CD4-positive, alpha-beta T cell (primary cell): Measurements from ENCODE around the gene BRD3. TPM values are rescaled to one million over a fixed set of nuclear protein-coding genes. Genes with fewer than 3 reads are reported as not detected.

Experiments used
- ATAC-seq: fragments of 200-7000 bp; cut with Tn5 transposase; one replicate; pipeline ENCODE4 v1.10.0; 2022; ENCODE audit warnings: mild to moderate bottlenecking; ENCODE audit not compliant: poor library complexity
- CTCF ChIA-PET: fragments of 350-600 bp; sonication (Branson Sonifier 250); formaldehyde crosslinking; loops from one replicate; lab custom pipeline; 2021; ENCODE audit warnings: antibody characterized with exemption, inconsistent platforms; lab: Charles Lee
- POLR2A ChIA-PET: fragments of 350-600 bp; sonication (Branson Sonifier 250); formaldehyde crosslinking; loops from one replicate; lab custom pipeline; 2021; ENCODE audit warnings: antibody characterized with exemption, inconsistent platforms; lab: Charles Lee
- DNase-seq, 14 experiments: peaks; one replicate each; pipeline ENCODE4 v3.0.0-alpha.2; 2013 to 2020; ENCODE audit warnings: mixed read lengths in 2 of 14
- H3K27ac ChIP-seq, 2 donors: one replicate each; pipeline versions ENCODE4 v1.5.1 to v1.7.0; 2013; ENCODE audit warnings: low read length in 2 of 2, low read depth in 1 of 2, mild to moderate bottlenecking in 1 of 2
- H3K27me3 ChIP-seq, 2 experiments: 1 replicate in 1 of 2; 2 replicates in 1 of 2; pipeline versions ENCODE4 v1.6.1 to v1.7.0; 2013; ENCODE audit warnings: low read length in 2 of 2, control low read depth in 1 of 2, mild to moderate bottlenecking in 1 of 2, moderate library complexity in 1 of 2; ENCODE audit not compliant: insufficient read depth in 2 of 2, control insufficient read depth in 1 of 2
- H3K36me3 ChIP-seq: one replicate; pipeline ENCODE4 v1.6.1; 2013; ENCODE audit warnings: low read length, control low read depth; ENCODE audit not compliant: insufficient read depth
- H3K4me1 ChIP-seq: one replicate; pipeline ENCODE4 v1.6.1; 2013; ENCODE audit warnings: low read length, control low read depth; ENCODE audit not compliant: insufficient read depth
- H3K4me3 ChIP-seq: one replicate; pipeline ENCODE4 v1.5.1; 2013; ENCODE audit warnings: mild to moderate bottlenecking, low read length, moderate library complexity
- H3K9me3 ChIP-seq, 2 experiments: 1 replicate in 1 of 2; 2 replicates in 1 of 2; pipeline versions ENCODE4 v1.6.1 to v1.7.0; 2013; ENCODE audit warnings: low read length in 2 of 2, mild to moderate bottlenecking in 2 of 2, control low read depth in 1 of 2, moderate library complexity in 1 of 2; ENCODE audit not compliant: control insufficient read depth in 1 of 2, insufficient read depth in 1 of 2
- H3K27ac Mint-ChIP-seq: one replicate; pipeline ENCODE4 v1.8.0; 2020; ENCODE audit warnings: mixed read lengths
- H3K27me3 Mint-ChIP-seq: one replicate; pipeline ENCODE4 v1.8.0; 2021; ENCODE audit warnings: mixed read lengths
- H3K36me3 Mint-ChIP-seq: one replicate; pipeline ENCODE4 v1.8.0; 2021; ENCODE audit warnings: low read depth, mixed read lengths
- H3K4me1 Mint-ChIP-seq: one replicate; pipeline ENCODE4 v1.8.0; 2021; ENCODE audit warnings: low read depth, mixed read lengths
- H3K4me3 Mint-ChIP-seq: one replicate; pipeline ENCODE4 v1.8.0; 2020; ENCODE audit warnings: mild to moderate bottlenecking, mixed read lengths
- H3K9me3 Mint-ChIP-seq: one replicate; pipeline ENCODE4 v1.8.0; 2020; ENCODE audit warnings: mixed read lengths
- intact Hi-C, 2 experiments: fragments of 100-400 bp; cut with DNase I in 1 of 2; cut with micrococcal nuclease in 1 of 2; formaldehyde crosslinking; loops; one replicate each; pipeline versions ENCODE4 v1.15.1 to v1.9.0; 2023 to 2025; cut with DNase I, micrococcal nuclease
- total RNA-seq, 174 experiments: library from RNA in 2 of 174; stranded (reverse) in 2 of 174; gene quantifications; one replicate each; pipeline ENCODE4 v1.2.3 and lab custom pipeline; 2021 to 2026
- TF ChIP-seq, protein P1 (sequence below): fragments of 200-600 bp; IDR thresholded peaks from one replicate; pipeline ENCODE4 v1.8.0; 2022; ENCODE audit warnings: antibody characterized with exemption, mild to moderate bottlenecking

BRD3 gene
- total RNA-seq, 2 experiments from 2014 or later, result 26.7 to 29.0 TPM

DNA sequence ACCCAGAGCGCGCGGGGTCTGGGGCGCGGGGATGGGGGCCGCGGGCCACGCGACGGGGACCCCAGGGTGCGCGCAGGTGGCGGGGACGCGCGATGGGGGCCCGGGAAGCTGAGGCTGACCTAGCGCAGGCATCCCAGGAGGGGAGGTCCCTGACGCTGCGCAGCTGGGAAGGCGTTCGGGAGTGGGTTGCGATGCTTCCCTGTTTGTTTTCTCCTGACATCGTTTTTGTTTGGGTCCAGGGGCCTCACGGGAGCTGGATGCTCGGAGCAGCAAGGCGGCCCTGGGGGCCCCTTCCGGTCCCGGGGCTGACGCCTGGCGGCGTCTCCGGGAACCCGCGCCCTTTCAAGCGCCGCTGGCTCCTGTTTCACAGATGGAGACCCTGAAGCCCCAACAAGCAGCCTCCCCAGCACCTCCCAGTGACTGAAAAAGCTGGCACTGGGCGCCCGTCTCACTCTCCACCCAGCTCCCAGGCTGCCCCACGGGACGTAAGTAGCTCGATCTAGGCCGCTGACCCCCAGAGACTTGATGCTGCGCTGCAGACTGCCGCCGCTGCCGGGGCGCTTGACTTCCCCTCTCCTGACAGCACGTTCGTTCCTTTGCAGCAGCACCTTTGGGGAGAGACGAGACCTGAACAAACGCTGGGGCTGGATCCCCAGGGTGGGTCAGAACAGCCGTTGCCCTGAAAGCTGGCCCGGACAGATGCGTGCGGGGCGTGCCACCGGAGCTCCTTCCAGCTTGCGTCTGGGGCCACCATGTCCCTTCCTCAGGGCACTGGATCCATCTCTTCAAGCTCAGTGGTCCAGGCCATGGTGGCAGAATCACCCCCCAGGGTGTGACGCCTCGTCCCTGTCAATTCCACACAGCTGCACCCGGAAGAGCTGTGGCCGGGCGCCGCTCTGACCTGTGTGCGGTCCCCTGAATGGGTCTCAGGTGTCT, 42.0 kb downstream of the BRD3 start:
- Mint-ChIP-seq H3K27me3 (no peaks in the 10 kb centered on the region), H3K9me3 (no peaks in the 10 kb centered on the region), H3K4me1 (no peaks in the 10 kb centered on the region), H3K27ac (peak overlapping the region; percentile 27), H3K36me3 (peaks cover 10% of the 10 kb centered on the region), H3K4me3 (peak overlapping the region; percentile 88)
- Histone ChIP-seq H3K4me1 (peaks cover 13% of the 10 kb centered on the region), H3K27ac (peak overlapping the region; percentile 30 to 34), H3K9me3 (no peaks in the 10 kb centered on the region), H3K36me3 (peaks cover 3% of the 10 kb centered on the region), H3K4me3 (peak overlapping the region; percentile 82), H3K27me3 (no peaks in the 10 kb centered on the region)
- DNase-seq (peak; percentile 25 to 79 (median 42)), ATAC-seq (peak; percentile 35)
- ChIA-PET CTCF (interaction anchor here (0.6 to 2.1 kb wide), 4 partner anchors 32 to 233 kb away, joined by 3 to 10 read pairs (median 3); no protein-coding TSS in a partner anchor), POLR2A (interaction anchor here (0.6 to 3.0 kb wide), 6 partner anchors 12 to 1356 kb away, joined by 3 to 20 read pairs (median 6); partner anchors contain the start of genes DDX31, GTF3C4, RNU6ATAC and WDR5)
- TF ChIP-seq, protein P1, sequence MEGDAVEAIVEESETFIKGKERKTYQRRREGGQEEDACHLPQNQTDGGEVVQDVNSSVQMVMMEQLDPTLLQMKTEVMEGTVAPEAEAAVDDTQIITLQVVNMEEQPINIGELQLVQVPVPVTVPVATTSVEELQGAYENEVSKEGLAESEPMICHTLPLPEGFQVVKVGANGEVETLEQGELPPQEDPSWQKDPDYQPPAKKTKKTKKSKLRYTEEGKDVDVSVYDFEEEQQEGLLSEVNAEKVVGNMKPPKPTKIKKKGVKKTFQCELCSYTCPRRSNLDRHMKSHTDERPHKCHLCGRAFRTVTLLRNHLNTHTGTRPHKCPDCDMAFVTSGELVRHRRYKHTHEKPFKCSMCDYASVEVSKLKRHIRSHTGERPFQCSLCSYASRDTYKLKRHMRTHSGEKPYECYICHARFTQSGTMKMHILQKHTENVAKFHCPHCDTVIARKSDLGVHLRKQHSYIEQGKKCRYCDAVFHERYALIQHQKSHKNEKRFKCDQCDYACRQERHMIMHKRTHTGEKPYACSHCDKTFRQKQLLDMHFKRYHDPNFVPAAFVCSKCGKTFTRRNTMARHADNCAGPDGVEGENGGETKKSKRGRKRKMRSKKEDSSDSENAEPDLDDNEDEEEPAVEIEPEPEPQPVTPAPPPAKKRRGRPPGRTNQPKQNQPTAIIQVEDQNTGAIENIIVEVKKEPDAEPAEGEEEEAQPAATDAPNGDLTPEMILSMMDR, result peak; percentile 45
- intact Hi-C loops, result loop anchor here (1.0 to 10.0 kb wide), 7 partner anchors 34 to 671 kb away; partner anchors contain the start of genes BRD3 (in 2 of the 2), RXRA (in 1 of the 2), SURF1 (in 1 of the 2) and SURF2 (in 1 of the 2)

DNA sequence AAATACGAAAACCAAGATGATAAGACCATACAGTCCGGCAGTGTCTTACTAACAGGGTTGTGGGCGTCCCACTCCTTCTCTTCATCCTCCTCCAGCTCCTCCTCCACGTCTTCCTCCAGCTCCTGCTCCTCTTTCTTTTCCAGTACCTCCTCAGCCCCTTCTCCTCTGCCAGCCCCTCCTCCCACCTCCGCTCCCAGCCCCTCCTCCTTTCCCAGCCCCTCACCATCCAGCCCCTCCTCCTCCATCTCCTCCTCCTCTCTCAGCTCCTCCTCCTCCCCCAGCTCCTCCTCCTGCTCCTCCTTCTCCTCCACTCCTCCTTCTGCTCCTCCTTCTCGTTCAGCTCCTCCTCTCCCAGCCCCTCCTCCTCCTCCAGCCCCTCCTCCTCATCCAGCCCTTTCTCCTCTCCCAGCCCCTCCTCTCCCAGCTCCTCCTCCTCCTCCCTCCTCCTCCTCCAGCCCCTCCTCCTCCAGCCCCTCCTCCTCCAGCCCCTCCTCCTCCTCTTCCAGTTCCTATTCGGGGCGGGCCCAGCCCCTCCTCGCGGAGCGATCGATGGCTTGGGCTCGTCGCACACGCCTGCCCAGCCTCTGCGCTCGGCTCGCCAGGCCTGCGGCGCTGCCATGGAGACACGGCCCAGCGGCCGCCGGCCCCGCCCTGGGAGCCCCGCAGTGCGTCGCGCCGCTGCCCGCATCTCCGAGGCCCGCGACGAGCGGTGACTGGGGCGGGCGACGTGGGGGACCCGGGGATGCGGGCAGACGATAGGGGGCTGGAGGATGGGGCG, 42.8 kb downstream of the BRD3 start, which contains the start of gene BRD3OS:
Gene BRD3OS (plus strand): TSS at position 654 of the 778 bp plus-strand sequence. CDS start 1,267 bp downstream, outside the sequence.
- TF ChIP-seq, protein P1, result no peak
- H3K27me3 Mint-ChIP-seq, result no peaks in the 10 kb centered on the region
- intact Hi-C loops, result loop anchor here (1.0 to 10.0 kb wide), 7 partner anchors 33 to 670 kb away; partner anchors contain the start of genes BRD3 (in 2 of the 2), RXRA (in 1 of the 2), SURF1 (in 1 of the 2) and SURF2 (in 1 of the 2)
- peak within 1 kb of the TSS; percentile 30 to 34 for H3K27ac ChIP-seq
- peak; percentile 88 for ATAC-seq
- H3K36me3 ChIP-seq, result no peaks in the 10 kb centered on the region
- H3K9me3 Mint-ChIP-seq, result no peaks in the 10 kb centered on the region
- no peaks in the 10 kb centered on the region for H3K27me3 ChIP-seq
- ChIA-PET POLR2A (interaction anchor here (0.6 to 3.0 kb wide), 6 partner anchors 10 to 139 kb away, joined by 3 to 20 read pairs (median 6); partner anchors contain the start of genes RNU6ATAC and WDR5), CTCF (interaction anchor here (0.6 to 2.1 kb wide), 4 partner anchors 31 to 621 kb away, joined by 3 to 10 read pairs (median 3); no protein-coding TSS in a partner anchor)
- peaks cover 3% of the 10 kb centered on the region for H3K36me3 Mint-ChIP-seq
- peak within 1 kb of the TSS; percentile 88 for H3K4me3 Mint-ChIP-seq
- peak; percentile 83 to 98 (median 92) for DNase-seq
- peaks cover 13% of the 10 kb centered on the region for H3K4me1 ChIP-seq
- peak within 1 kb of the TSS; percentile 82 for H3K4me3 ChIP-seq
- H3K9me3 ChIP-seq, result no peaks in the 10 kb centered on the region
- peak within 1 kb of the TSS; percentile 27 for H3K27ac Mint-ChIP-seq
- no peaks in the 10 kb centered on the region for H3K4me1 Mint-ChIP-seq
